ENCODE measurements around the gene C19orf25. TPM values are rescaled to one million over a fixed set of nuclear protein-coding genes. Genes with fewer than 3 reads are reported as not detected.

C19orf25 gene
- total RNA-seq, 4 donors from 2014 or later, result 34.3 to 49.6 (median 45.7) TPM

DNA sequence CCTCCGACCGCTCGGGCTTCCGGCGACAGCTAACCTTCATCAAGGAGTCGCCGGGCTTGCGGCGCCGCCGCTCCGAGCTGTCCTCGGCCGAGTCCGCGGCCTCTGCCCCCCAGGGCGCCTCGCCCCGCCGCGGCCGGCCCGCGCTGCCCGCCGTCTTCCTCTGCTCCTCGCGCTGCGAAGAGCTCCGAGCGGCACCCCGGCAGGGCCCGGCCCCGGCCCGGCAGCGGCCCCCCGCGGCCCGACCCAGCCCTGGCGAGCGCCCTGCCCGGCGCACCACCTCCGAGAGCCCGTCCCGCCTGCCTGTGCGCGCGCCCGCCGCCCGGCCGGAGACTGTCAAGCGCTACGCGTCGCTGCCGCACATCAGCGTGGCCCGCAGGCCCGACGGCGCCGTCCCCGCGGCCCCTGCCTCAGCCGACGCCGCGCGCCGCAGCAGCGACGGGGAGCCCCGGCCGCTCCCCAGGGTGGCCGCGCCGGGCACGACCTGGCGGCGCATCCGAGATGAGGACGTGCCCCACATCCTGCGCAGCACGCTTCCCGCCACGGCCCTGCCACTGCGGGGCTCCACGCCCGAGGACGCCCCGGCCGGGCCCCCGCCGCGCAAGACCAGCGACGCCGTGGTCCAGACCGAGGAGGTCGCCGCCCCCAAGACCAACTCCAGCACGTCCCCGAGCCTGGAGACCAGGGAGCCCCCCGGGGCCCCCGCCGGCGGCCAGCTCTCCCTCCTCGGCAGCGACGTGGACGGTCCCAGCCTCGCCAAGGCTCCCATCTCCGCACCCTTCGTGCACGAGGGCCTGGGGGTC, 9.6 kb downstream of the C19orf25 start:
- intact Hi-C loops (cut with DNase I; ENCODE audit: low total_unique reads), result no loop called here
- WGBS, 2 donors, result 0 to 1% methylated on average over 25 to 34 of the region's 117 CpGs
- TF ChIP-seq, protein P1, sequence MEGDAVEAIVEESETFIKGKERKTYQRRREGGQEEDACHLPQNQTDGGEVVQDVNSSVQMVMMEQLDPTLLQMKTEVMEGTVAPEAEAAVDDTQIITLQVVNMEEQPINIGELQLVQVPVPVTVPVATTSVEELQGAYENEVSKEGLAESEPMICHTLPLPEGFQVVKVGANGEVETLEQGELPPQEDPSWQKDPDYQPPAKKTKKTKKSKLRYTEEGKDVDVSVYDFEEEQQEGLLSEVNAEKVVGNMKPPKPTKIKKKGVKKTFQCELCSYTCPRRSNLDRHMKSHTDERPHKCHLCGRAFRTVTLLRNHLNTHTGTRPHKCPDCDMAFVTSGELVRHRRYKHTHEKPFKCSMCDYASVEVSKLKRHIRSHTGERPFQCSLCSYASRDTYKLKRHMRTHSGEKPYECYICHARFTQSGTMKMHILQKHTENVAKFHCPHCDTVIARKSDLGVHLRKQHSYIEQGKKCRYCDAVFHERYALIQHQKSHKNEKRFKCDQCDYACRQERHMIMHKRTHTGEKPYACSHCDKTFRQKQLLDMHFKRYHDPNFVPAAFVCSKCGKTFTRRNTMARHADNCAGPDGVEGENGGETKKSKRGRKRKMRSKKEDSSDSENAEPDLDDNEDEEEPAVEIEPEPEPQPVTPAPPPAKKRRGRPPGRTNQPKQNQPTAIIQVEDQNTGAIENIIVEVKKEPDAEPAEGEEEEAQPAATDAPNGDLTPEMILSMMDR (IDR thresholded peaks at IDR 0.05), result no peak
- no peak for TF ChIP-seq POLR2A (IDR thresholded peaks at IDR 0.05)
- no peak for DNase-seq (ENCODE audit: low spot score in 2 of 2)
- no peak overlapping the region for H3K4me3 ChIP-seq (ENCODE audit: low read depth, poor library complexity, severe bottlenecking)

DNA sequence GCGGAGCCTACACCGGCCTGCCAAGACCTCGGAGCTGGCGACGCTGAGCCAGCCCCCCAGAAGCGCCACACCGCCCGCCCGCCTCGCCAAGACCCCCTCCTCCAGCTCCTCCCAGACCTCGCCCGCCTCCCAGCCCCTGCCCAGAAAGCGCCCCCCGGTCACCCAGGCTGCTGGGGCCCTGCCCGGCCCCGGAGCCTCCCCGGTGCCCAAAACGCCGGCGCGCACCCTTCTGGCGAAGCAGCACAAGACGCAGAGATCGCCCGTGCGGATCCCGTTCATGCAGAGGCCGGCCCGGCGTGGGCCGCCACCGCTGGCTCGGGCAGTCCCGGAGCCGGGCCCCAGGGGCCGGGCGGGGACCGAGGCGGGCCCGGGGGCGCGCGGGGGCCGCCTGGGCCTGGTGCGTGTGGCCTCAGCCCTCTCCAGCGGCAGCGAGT, 10.2 kb downstream of the C19orf25 start:
- intact Hi-C loops (cut with DNase I; ENCODE audit: low total_unique reads), result no loop called here
- no peak overlapping the region for H3K4me3 ChIP-seq (ENCODE audit: low read depth, poor library complexity, severe bottlenecking)
- DNase-seq (ENCODE audit: low spot score in 2 of 2), result no peak
- 0% methylated on average over 3 to 45 of the region's 47 CpGs for WGBS, 2 donors
- no peak for TF ChIP-seq POLR2A (IDR thresholded peaks at IDR 0.05)
- TF ChIP-seq, protein P1 (IDR thresholded peaks at IDR 0.05), result no peak

DNA sequence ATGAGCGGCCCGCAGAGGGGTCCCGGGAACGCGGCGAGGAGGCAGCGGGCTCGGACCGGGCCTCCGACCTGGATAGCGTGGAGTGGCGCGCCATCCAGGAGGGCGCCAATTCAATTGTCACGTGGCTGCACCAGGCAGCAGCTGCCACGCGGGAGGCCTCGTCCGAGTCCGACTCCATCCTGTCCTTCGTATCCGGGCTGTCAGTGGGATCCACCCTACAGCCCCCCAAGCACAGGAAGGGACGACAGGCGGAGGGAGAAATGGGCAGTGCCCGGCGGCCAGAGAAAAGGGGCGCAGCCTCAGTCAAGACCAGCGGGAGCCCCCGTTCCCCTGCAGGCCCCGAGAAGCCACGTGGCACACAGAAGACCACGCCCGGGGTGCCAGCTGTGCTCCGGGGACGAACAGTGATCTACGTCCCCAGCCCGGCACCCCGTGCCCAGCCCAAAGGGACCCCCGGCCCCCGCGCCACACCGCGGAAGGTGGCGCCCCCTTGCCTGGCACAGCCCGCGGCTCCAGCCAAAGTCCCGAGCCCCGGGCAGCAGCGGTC, 10.7 kb downstream of the C19orf25 start:
- intact Hi-C loops (cut with DNase I; ENCODE audit: low total_unique reads), result no loop called here
- no peak overlapping the region for H3K4me3 ChIP-seq (ENCODE audit: low read depth, poor library complexity, severe bottlenecking)
- 4 to 10% methylated on average over 8 to 42 of the region's 49 CpGs for WGBS, 2 donors
- DNase-seq (ENCODE audit: low spot score in 2 of 2), result no peak
- no peak for TF ChIP-seq POLR2A (IDR thresholded peaks at IDR 0.05)
- TF ChIP-seq, protein P1 (IDR thresholded peaks at IDR 0.05), result no peak

DNA sequence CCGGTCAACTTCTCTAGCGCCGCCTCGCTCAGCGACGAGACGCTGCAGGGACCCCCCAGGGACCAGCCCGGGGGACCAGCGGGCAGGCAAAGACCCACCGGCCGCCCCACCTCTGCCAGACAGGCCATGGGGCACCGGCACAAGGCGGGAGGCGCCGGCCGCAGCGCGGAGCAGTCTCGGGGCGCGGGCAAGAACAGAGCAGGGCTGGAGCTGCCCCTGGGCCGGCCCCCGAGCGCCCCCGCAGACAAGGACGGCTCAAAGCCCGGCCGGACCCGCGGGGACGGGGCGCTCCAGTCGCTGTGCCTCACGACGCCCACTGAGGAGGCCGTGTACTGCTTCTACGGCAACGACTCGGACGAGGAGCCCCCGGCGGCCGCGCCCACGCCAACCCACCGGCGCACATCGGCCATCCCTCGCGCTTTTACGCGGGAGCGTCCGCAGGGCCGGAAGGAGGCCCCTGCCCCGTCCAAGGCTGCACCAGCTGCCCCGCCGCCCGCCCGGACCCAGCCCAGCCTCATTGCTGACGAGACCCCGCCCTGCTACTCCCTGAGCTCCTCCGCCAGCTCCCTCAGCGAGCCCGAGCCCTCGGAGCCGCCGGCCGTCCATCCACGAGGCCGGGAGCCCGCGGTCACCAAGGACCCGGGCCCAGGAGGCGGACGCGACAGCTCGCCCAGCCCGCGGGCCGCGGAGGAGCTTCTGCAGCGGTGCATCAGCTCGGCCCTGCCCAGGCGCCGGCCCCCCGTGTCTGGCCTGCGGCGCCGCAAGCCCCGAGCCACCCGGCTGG, 11.3 kb downstream of the C19orf25 start:
- intact Hi-C loops (cut with DNase I; ENCODE audit: low total_unique reads), result no loop called here
- TF ChIP-seq, protein P1 (IDR thresholded peaks at IDR 0.05), result no peak
- no peak for TF ChIP-seq POLR2A (IDR thresholded peaks at IDR 0.05)
- DNase-seq (ENCODE audit: low spot score in 2 of 2), result no peak
- H3K4me3 ChIP-seq (ENCODE audit: low read depth, poor library complexity, severe bottlenecking), result no peak overlapping the region
- WGBS, 2 donors, result 0 to 16% methylated on average over 16 to 32 of the region's 92 CpGs

DNA sequence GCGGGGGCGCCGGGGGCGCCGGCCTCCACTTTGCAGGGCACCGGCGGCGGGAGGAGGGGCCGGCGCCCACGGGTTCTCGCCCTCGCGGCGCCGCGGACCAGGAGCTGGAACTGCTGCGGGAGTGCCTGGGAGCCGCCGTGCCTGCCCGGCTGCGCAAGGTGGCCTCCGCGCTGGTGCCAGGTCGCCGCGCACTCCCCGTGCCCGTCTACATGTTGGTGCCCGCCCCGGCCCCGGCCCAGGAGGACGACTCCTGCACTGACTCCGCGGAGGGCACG, 11.9 kb downstream of the C19orf25 start:
- DNase-seq (ENCODE audit: low spot score in 2 of 2), result no peak
- intact Hi-C loops (cut with DNase I; ENCODE audit: low total_unique reads), result no loop called here
- TF ChIP-seq, protein P1 (IDR thresholded peaks at IDR 0.05), result no peak
- TF ChIP-seq POLR2A (IDR thresholded peaks at IDR 0.05), result no peak
- 4 to 7% methylated on average over 13 to 18 of the region's 36 CpGs for WGBS, 2 donors
- no peak overlapping the region for H3K4me3 ChIP-seq (ENCODE audit: low read depth, poor library complexity, severe bottlenecking)
